Measurements from ENCODE around the gene FAM149A.

Gene FAM149A

GRCh38 chr4:186104890-186105646 lies 564 bp downstream of the FAM149A start:
- no peak for TF ChIP-seq CTCF (IDR thresholded peaks at IDR 0.05; ENCODE audit: borderline replicate concordance, control extremely low read depth, extremely low read depth, insufficient read depth, missing control alignments)
- in situ Hi-C loops (cut with MboI; ENCODE audit: low sequenced_read_pairs, unreplicated experiment) = no loop called here
- peak; percentile 55 for DNase-seq (ENCODE audit: low spot score)

DNA sequence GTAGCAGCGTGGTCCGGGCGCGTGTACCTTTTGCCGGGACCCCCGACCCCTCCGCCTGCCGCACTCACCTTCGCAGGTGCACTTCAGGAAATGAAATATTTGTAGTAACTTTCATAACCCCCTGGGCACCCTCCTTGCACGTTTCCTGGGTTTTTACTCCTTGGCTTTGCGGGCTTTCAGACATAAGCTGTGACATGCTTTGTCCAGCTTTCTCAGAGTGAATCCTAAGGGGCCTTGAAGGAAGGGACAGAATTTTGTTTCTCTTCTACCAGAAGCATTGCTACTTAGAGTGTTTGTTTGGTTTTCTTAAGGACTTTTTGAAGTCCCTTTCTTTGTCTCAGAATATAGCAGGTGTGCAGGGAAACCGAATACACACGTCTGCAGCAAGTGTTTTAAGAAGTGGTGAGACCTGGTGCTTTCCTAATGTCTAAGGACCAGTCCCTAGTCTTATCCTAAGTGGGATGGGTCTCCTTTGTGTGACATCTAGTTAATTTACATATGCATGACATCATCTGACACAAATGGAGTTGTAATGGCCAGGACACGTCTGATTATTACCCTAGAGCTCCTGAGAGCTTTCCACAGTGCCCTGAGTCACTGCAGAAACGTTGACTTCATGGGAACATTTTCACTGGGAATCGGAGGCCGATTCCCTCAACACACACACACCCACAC lies 1.3 kb downstream of the FAM149A start:
- DNase-seq (ENCODE audit: low spot score) = peak; percentile 46
- in situ Hi-C loops (cut with MboI; ENCODE audit: low sequenced_read_pairs, unreplicated experiment) = no loop called here
- no peak for TF ChIP-seq CTCF (IDR thresholded peaks at IDR 0.05; ENCODE audit: borderline replicate concordance, control extremely low read depth, extremely low read depth, insufficient read depth, missing control alignments)

DNA sequence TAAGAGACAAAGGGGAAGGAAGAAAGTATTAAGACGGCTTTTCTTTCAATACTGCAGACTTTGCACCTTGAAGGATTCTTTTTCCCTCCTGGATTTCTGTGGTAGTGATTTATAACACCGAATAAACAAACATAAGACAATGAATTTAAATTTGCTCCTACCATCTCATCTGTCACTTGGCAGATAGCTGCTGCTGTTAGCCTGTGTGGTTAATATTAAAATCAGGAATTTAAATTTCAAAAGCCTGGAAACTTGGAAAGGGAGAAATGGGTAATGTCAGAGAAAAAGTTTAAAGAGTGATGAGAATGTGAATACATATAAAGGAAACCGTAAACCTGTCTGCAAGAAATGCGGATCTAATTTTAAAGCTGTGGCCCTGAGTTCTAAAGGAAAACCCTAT lies 3.4 kb downstream of the FAM149A start:
- TF ChIP-seq CTCF (IDR thresholded peaks at IDR 0.05; ENCODE audit: borderline replicate concordance, control extremely low read depth, extremely low read depth, insufficient read depth, missing control alignments) = no peak
- in situ Hi-C loops (cut with MboI; ENCODE audit: low sequenced_read_pairs, unreplicated experiment) = no loop called here
- DNase-seq (ENCODE audit: low spot score) = no peak

DNA sequence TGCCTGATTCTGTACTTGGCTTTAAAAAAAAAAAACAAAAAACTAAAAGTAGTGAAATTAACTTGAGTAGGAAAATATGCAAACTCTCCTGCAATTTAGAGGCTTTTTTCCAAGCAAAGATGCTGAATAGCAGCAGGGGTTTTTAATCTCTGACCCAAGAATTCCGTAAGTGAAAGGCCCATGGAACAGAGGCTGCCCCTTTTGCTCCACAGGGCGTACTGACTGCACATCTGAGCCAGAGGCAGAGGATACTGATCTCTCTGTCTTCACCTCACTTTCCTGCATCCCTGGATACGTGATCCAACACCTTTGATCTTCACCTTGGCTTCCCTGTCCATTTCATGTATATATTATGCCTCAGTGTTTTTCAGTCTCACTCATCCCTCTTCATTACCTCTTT lies 3.9 kb downstream of the FAM149A start:
- in situ Hi-C loops (cut with MboI; ENCODE audit: low sequenced_read_pairs, unreplicated experiment) = no loop called here
- no peak for TF ChIP-seq CTCF (IDR thresholded peaks at IDR 0.05; ENCODE audit: borderline replicate concordance, control extremely low read depth, extremely low read depth, insufficient read depth, missing control alignments)
- no peak for DNase-seq (ENCODE audit: low spot score)

- no peak for TF ChIP-seq CTCF (IDR thresholded peaks at IDR 0.05; ENCODE audit: borderline replicate concordance, control extremely low read depth, extremely low read depth, insufficient read depth, missing control alignments)
- in situ Hi-C loops (cut with MboI; ENCODE audit: low sequenced_read_pairs, unreplicated experiment) = no loop called here
- no peak for DNase-seq (ENCODE audit: low spot score)
Measured at GRCh38 chr4:186109245-186109644, 4.7 kb downstream of the FAM149A start.

DNA sequence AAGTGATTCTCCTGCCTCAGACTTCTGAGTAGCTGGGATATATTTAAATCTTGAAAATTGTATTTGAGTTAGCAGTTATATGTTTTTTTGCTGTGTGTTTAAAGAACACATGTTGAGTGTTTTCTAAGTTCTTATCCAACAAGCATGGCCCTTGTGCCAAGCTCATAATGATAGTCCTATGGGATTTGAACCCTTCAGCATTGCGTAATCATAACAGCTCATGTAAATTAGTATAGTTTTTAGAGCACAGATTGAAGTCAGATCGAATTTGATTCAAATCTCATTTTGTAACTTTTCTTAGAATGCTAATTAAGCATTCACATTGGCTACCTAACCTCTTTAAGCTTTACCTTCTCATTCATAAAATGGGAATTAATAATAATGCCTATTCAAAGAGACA lies 12.2 kb downstream of the FAM149A start:
- in situ Hi-C loops (cut with MboI; ENCODE audit: low sequenced_read_pairs, unreplicated experiment) = no loop called here
- TF ChIP-seq CTCF (IDR thresholded peaks at IDR 0.05; ENCODE audit: borderline replicate concordance, control extremely low read depth, extremely low read depth, insufficient read depth, missing control alignments) = no peak
- no peak for DNase-seq (ENCODE audit: low spot score)
